Measurements from ENCODE around the gene A4GALT.

- TF ChIP-seq CTCF (IDR thresholded peaks at IDR 0.05) (no peak), SIN3A (IDR thresholded peaks at IDR 0.05; ENCODE audit: borderline replicate concordance, insufficient read depth, low read depth, low read length) (no peak)
Measured at GRCh38 chr22:42758931-42759629, 38.4 kb upstream of the A4GALT start.
